Breast epithelium (tissue), 4 donors: ENCODE results near the gene TAS1R3. TPM values are rescaled to one million over a fixed set of nuclear protein-coding genes. Genes with fewer than 3 reads are reported as not detected.

Experiments used
- DNase-seq, 2 donors: peaks; one replicate each; pipeline ENCODE4 v3.0.0-alpha.2; 2019; ENCODE audit warnings: low spot score in 2 of 2
- H3K27ac ChIP-seq, 2 donors: fragments of 200-600 bp; sonication (generic) in 1 of 2; one replicate each; pipeline ENCODE4 v1.5.1; 2016 to 2019; ENCODE audit warnings: mild to moderate bottlenecking in 1 of 2
- H3K27me3 ChIP-seq, 2 donors: fragments of 200-600 bp; sonication (generic) in 1 of 2; one replicate each; pipeline versions ENCODE4 v1.5.1 to v1.6.0; 2017 to 2019; ENCODE audit warnings: control low read depth in 1 of 2, mild to moderate bottlenecking in 1 of 2
- H3K36me3 ChIP-seq: fragments of 200-600 bp; one replicate; pipeline ENCODE4 v1.5.1; 2019
- H3K4me1 ChIP-seq, 2 donors: fragments of 200-600 bp; sonication (generic); one replicate each; pipeline ENCODE4 v1.5.1; 2016 to 2019; ENCODE audit warnings: control low read depth in 1 of 2
- H3K4me3 ChIP-seq, 3 donors: fragments of 200-600 bp; sonication (generic); 1 replicate in 2 of 3; 2 replicates in 1 of 3; pipeline ENCODE4 v1.5.1; 2016 to 2019; ENCODE audit warnings: mild to moderate bottlenecking in 3 of 3, moderate library complexity in 2 of 3
- H3K9me3 ChIP-seq, 2 donors: fragments of 200-600 bp; sonication (generic) in 1 of 2; one replicate each; pipeline ENCODE4 v1.5.1; 2016 to 2019; ENCODE audit warnings: control low read depth in 1 of 2
- CTCF ChIP-seq, 3 donors: fragments of 450-650 bp; IDR thresholded peaks; one replicate each; pipeline ENCODE4 v1.5.1; 2016 to 2017; ENCODE audit warnings: antibody characterized with exemption in 3 of 3, mild to moderate bottlenecking in 3 of 3, moderate library complexity in 3 of 3
- POLR2A ChIP-seq: fragments of 450-650 bp; IDR thresholded peaks from one replicate; pipeline ENCODE4 v1.6.1; 2016; ENCODE audit warnings: antibody characterized with exemption, mild to moderate bottlenecking, moderate library complexity
- POLR2AphosphoS5 ChIP-seq, 3 donors: sonication (generic); formaldehyde crosslinking; IDR thresholded peaks; one replicate each; pipeline ENCODE4 v1.6.1; 2017; ENCODE audit warnings: antibody characterized with exemption in 3 of 3
- intact Hi-C: fragments of 100-400 bp; cut with DNase I; formaldehyde crosslinking; loops from one replicate; pipeline ENCODE4 v1.15.1; 2023; ENCODE audit warnings: low total_unique reads
- total RNA-seq, 3 donors: library from RNA; depleted of rRNA; stranded (reverse); fragments of >200 nt; gene quantifications; one replicate each; pipeline ENCODE4 v1.1.0, GENCODE V29; 2016

TAS1R3 gene
- total RNA-seq, 3 donors from 2014 or later, result 0.16 to 0.33 TPM; not detected in 1

DNA sequence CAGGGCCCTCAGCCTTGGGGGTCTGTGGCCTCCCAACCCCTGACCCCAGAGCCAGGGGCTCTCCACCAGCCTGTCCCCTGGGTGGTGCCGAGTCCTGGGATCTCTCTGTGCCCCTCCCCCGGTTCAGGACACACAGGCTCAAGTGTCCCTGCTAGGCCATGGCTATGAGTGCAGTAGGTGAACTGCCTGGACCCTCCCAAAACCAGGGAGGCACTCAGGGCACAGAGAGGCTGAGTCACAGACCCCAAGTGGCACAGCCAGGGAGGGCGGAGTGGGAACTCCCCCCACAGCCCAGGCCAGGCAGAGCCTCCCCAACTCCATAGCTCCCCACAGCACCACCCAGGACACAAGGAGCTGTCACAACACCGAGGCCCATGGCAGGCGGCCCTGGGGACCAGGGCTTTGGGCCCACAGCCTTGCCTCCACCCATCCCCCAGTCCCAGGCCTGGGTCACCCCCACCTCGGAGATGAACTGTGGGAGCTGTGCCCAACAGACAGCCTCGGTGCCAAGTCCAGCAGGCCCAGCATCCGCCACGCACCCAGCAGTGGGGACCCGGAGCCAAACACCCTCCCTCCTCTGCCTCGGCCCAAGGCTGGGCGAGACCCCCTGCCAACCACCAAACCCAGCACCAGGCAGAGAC lies 14.9 kb downstream of the TAS1R3 start:
- Histone ChIP-seq H3K9me3 (no peaks in the 10 kb centered on the region), H3K27ac (no peak overlapping the region), H3K27me3 (no peaks in the 10 kb centered on the region), H3K36me3 (no peaks in the 10 kb centered on the region), H3K4me3 (peak overlapping the region in 1 of 3 donors; percentile 99), H3K4me1 (peaks cover 9 to 26% of the 10 kb centered on the region in 2 donors)
- intact Hi-C loops, result no loop called here
- no peak for TF ChIP-seq CTCF (IDR thresholded peaks at IDR 0.05)
- no peak for TF ChIP-seq POLR2AphosphoS5 (IDR thresholded peaks at IDR 0.05)
- no peak for TF ChIP-seq POLR2A
- no peak for DNase-seq

- peak overlapping the region in 1 of 3 donors; percentile 99 for H3K4me3 ChIP-seq
- intact Hi-C loops, result no loop called here
Observed at GRCh38 chr1:1346501-1346890, 15.4 kb downstream of the TAS1R3 start.

DNA sequence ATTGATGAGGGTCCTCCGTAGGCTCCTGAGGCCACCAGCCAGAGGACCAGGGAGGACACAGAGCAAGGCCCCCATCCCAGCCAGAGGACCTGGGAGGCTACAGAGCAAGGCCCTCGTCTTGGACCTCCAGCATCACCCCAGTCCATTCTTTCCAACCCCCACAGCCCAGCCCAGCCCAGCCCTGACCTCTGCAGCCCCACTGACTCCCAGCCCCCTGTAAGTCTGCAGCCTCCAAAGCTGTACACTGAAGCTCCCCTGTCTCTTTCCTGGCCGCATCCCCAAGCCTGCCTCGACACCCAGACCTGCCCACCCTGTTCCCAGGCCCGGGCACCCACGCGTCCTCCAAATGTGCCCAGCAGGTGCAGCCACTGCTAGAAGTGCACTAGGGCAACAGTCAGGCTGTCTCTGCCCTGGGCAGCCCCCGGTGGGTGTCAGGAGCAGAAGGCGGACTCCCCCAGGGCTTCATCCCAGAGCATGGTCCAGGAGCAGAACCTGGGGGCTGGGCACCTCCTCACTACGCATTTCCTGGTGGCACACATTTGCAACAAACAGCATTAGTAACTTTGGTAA lies 16.0 kb downstream of the TAS1R3 start:
- TF ChIP-seq POLR2AphosphoS5 (IDR thresholded peaks at IDR 0.05) (no peak), POLR2A (no peak), CTCF (IDR thresholded peaks at IDR 0.05) (no peak)

More at GRCh38 chr1:1346501-1346890, 15.4 kb downstream of the TAS1R3 start:
- Histone ChIP-seq H3K27ac (no peak overlapping the region), H3K36me3 (no peaks in the 10 kb centered on the region), H3K27me3 (no peaks in the 10 kb centered on the region), H3K4me1 (peaks cover 9 to 26% of the 10 kb centered on the region in 2 donors), H3K9me3 (no peaks in the 10 kb centered on the region)
- no peak for TF ChIP-seq POLR2AphosphoS5 (IDR thresholded peaks at IDR 0.05)
- TF ChIP-seq POLR2A, result no peak
- TF ChIP-seq CTCF (IDR thresholded peaks at IDR 0.05), result no peak
- DNase-seq, result no peak

DNA sequence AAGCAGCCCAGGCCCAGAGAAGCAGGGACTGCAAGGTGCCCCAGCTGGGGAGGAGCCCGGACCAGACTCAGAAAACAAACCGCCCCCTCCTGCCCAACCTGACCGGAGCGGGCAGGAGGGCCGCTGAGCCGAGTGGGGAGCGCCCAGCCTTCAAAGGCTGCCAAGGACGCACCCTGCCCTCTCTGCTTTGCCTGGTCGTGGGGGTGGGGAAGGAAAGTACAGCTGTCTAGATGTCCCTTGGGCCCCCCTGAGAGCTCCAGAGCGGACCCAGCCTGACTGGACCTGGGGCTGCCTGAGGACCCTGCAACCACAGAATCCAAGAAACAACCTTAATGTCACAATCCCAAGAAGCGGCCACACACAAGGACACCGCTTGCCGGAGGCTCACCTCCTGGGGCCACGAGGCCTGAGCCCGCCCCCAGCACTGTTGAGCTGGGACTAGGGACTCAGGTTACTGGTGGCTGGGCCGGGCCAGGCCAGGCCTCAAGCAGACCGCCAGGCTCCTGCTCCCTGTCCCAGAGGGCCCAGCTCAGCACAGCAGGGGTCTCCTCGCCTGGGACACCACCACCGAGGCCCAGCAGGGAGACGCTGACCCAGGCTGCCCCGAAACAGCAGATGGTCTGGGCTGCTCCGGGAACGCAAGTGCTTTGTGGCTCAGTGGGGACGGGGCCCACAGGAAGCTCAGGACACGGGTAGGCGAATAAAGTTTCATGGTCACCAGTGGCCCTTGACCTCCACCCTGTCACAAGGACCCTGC lies 16.8 kb downstream of the TAS1R3 start:
- peak overlapping the region; percentile 65 to 99 (median 76) for H3K4me3 ChIP-seq
- no peaks in the 10 kb centered on the region for H3K36me3 ChIP-seq
- peaks cover 14 to 32% of the 10 kb centered on the region in 2 donors for H3K4me1 ChIP-seq
- H3K27me3 ChIP-seq, result no peaks in the 10 kb centered on the region
- H3K27ac ChIP-seq, result peak overlapping the region; percentile 65 to 89
- intact Hi-C loops, result no loop called here
- no peaks in the 10 kb centered on the region for H3K9me3 ChIP-seq
- no peak for DNase-seq
- no peak for TF ChIP-seq POLR2AphosphoS5 (IDR thresholded peaks at IDR 0.05)
- no peak for TF ChIP-seq POLR2A
- TF ChIP-seq CTCF (IDR thresholded peaks at IDR 0.05), result no peak

More for the DNA sequence above, 16.0 kb downstream of the TAS1R3 start:
- H3K27me3 ChIP-seq, result no peaks in the 10 kb centered on the region
- H3K36me3 ChIP-seq, result no peaks in the 10 kb centered on the region
- intact Hi-C loops, result no loop called here
- peak overlapping the region; percentile 65 to 99 (median 76) for H3K4me3 ChIP-seq
- H3K4me1 ChIP-seq, result peaks cover 9 to 31% of the 10 kb centered on the region in 2 donors
- no peak for DNase-seq
- no peaks in the 10 kb centered on the region for H3K9me3 ChIP-seq
- peak overlapping the region; percentile 65 to 89 for H3K27ac ChIP-seq
